A673 (cell line): ENCODE results near the gene ZNF768. TPM values are rescaled to one million over a fixed set of nuclear protein-coding genes. Genes with fewer than 3 reads are reported as not detected.
A peak's percentile ranks its signal among the peaks of the same experiment; 100 is the strongest.

Experiments
- BruUV-seq: library from RNA; stranded (reverse); fragments of 400-500 nt; replicated peaks from 2 replicates; lab custom pipeline; 2021; lab: Mats Ljungman, UMichigan
- CTCF ChIA-PET: fragments of 300-600 bp; sonication (Branson Sonifier 250); formaldehyde crosslinking; loops from one replicate; lab custom pipeline; 2022; ENCODE audit warnings: antibody characterized with exemption; lab: Charles Lee
- POLR2A ChIA-PET: fragments of 300-600 bp; sonication (Branson Sonifier 250); formaldehyde crosslinking; loops from one replicate; lab custom pipeline; 2022; ENCODE audit warnings: antibody characterized with exemption; ENCODE audit not compliant: low non-redundant PET; lab: Charles Lee
- DNase-seq: peaks from one replicate; pipeline ENCODE4 v3.0.0-alpha.2; 2015; ENCODE audit warnings: low spot score
- H3K27ac ChIP-seq: fragments of 200-600 bp; sonication (generic); 2 replicates; pipeline ENCODE4 v1.5.1; 2016; ENCODE audit warnings: mixed run types, low read depth, mild to moderate bottlenecking, mixed read lengths, antibody characterized with exemption, low read length; ENCODE audit not compliant: poor library complexity, severe bottlenecking
- H3K27me3 ChIP-seq: fragments of 200-600 bp; sonication (generic); replicated peaks from 2 replicates; pipeline ENCODE4 v1.6.1; 2017; ENCODE audit warnings: mixed run types, low read depth, mild to moderate bottlenecking, mixed read lengths, antibody characterized with exemption, low read length; ENCODE audit not compliant: insufficient read depth, poor library complexity
- H3K36me3 ChIP-seq: fragments of 200-600 bp; sonication (generic); 2 replicates; pipeline ENCODE4 v1.6.1; 2016; ENCODE audit warnings: mixed run types, mild to moderate bottlenecking, mixed read lengths, antibody characterized with exemption, low read length; ENCODE audit not compliant: insufficient read depth, poor library complexity, severe bottlenecking
- H3K4me1 ChIP-seq: fragments of 200-600 bp; sonication (generic); 2 replicates; pipeline ENCODE4 v1.6.1; 2017; ENCODE audit warnings: mixed run types, mild to moderate bottlenecking, mixed read lengths, antibody characterized with exemption, low read length; ENCODE audit not compliant: insufficient read depth, poor library complexity, severe bottlenecking
- H3K4me3 ChIP-seq: fragments of 200-600 bp; sonication (generic); 2 replicates; pipeline ENCODE4 v1.5.1; 2016; ENCODE audit warnings: low read depth, mixed run types, mild to moderate bottlenecking, mixed read lengths, low read length; ENCODE audit not compliant: poor library complexity, severe bottlenecking
- H3K9me3 ChIP-seq: fragments of 200-600 bp; sonication (generic); 2 replicates; pipeline ENCODE4 v1.6.1; 2016; ENCODE audit warnings: mixed run types, low read depth, mild to moderate bottlenecking, mixed read lengths, antibody characterized with exemption, low read length; ENCODE audit not compliant: poor library complexity, severe bottlenecking
- CTCF ChIP-seq: fragments of 300-800, 200-600 bp; sonication (generic); conservative IDR thresholded peaks from 2 replicates; pipeline ENCODE4 v1.5.1; 2017; ENCODE audit warnings: low read depth, mild to moderate bottlenecking, antibody characterized with exemption, low read length, moderate library complexity, mixed read lengths
- EZH2 ChIP-seq: fragments of 200-600 bp; sonication (generic); IDR thresholded peaks from 2 replicates; pipeline ENCODE4 v1.6.1; 2017; ENCODE audit warnings: borderline replicate concordance, low read depth, mild to moderate bottlenecking, mixed read lengths, antibody characterized with exemption, low read length; ENCODE audit not compliant: poor library complexity, severe bottlenecking
- intact Hi-C: fragments of 100-400 bp; cut with micrococcal nuclease; formaldehyde crosslinking; loops from one replicate; pipeline ENCODE4 v1.10.0; 2022; ENCODE audit not compliant: unreplicated experiment
- total RNA-seq: library from RNA; stranded (reverse); gene quantifications from 2 replicates; pipeline ENCODE4 v1.2.3, GENCODE V29; 2021

ZNF768 gene
- total RNA-seq, 1 experiment from 2014 or later: 32.7 TPM

DNA sequence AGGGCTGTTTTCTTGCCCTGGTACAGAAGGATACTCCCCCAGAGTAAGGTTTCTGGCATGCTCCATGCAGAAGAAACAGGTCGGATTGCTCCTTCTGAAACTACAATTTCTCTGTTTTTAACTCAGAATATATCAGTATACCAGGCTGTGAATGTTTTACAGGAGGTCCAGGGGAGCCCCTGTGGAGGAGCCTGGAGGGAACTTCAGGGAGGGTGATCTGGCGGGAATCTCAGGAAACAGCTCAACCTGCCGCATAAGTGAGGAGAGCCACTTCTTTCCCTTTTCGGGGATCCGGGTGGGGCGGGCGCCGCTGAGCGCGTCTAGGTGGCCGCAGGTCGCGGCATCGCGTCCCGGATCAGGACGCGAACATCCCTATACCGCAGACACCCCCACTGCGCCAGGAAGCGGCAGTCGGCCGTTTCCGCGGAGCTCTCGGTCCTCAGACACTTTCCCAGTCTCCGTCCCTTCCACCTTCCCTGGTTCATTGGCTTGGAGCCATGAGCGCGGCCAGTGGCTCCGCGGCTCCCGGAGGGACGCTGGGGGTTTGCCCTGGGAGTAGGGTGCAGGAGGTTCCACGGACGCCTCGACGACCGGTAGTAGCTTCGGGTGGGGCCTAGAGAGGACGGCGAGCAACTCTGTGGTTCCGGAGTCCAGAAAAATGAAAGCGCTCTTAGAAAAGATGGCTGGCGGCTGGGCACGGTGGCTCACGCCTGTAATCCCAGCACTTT, 34.9 kb upstream of the ZNF768 start:
- peaks cover 2% of the 10 kb centered on the region for H3K36me3 ChIP-seq
- CTCF ChIA-PET: interaction anchor here (1.0 kb wide), 1 partner anchor 132 kb away, joined by 5 read pairs; the partner anchor contains the start of gene DCTPP1
- H3K4me3 ChIP-seq: no peak overlapping the region
- no peak overlapping the region for H3K27ac ChIP-seq
- intact Hi-C loops: no loop called here
- H3K4me1 ChIP-seq: no peaks in the 10 kb centered on the region
- POLR2A ChIA-PET: interaction anchor here (0.6 kb wide), 2 partner anchors 33 to 362 kb away, joined by 9 to 15 read pairs; partner anchors contain the start of gene FBXL19
- H3K9me3 ChIP-seq: no peaks in the 10 kb centered on the region
- H3K27me3 ChIP-seq: no peaks in the 10 kb centered on the region
- no TSS peak for BruUV-seq
- TF ChIP-seq EZH2 (no peak), CTCF (no peak)
- no peak for DNase-seq

DNA sequence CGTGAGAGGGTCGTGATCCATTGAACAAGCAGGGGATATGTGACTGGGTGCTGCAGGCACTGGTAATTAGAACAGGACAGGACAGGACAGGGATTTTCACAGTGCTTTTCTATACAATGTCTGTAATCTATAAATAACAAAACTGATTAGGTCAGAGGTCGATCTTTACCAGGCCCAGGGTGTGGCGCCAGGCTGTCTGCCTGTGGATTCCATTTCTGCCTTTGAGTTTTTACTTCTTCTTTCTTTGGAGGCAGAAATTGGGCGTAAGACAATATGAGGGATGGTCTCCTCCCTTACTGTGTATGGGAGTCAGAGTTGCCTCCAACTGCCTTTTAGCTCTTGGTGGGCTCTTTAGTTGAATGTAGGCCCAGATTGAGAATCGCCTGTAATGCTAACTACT, 33.3 kb upstream of the ZNF768 start:
- Histone ChIP-seq H3K9me3 (no peaks in the 10 kb centered on the region), H3K4me3 (no peak overlapping the region), H3K4me1 (no peaks in the 10 kb centered on the region), H3K27ac (peak overlapping the region; percentile 18), H3K36me3 (peaks cover 18% of the 10 kb centered on the region), H3K27me3 (no peaks in the 10 kb centered on the region)
- intact Hi-C loops: no loop called here
- ChIA-PET POLR2A (no interaction called here), CTCF (no interaction called here)
- BruUV-seq: no TSS peak
- TF ChIP-seq EZH2: no peak
- TF ChIP-seq CTCF: no peak
- DNase-seq: no peak

- POLR2A ChIA-PET: interaction anchor here (0.6 to 0.9 kb wide), 3 partner anchors 13 to 115 kb away, joined by 3 to 17 read pairs (median 5); partner anchors contain the start of gene ZNF688
- peaks cover 26% of the 10 kb centered on the region for H3K36me3 ChIP-seq
- intact Hi-C loops: loop anchor here (1.0 kb wide), 1 partner anchor 24 kb away; no protein-coding TSS in a partner anchor
- no peaks in the 10 kb centered on the region for H3K4me1 ChIP-seq
- TF ChIP-seq CTCF (no peak), EZH2 (no peak)
- H3K9me3 ChIP-seq: no peaks in the 10 kb centered on the region
- peak overlapping the region; percentile 95 for H3K4me3 ChIP-seq
- CTCF ChIA-PET: interaction anchor here (0.6 kb wide), 2 partner anchors 26 to 67 kb away, joined by 6 read pairs; no protein-coding TSS in a partner anchor
- H3K27me3 ChIP-seq: no peaks in the 10 kb centered on the region
- H3K27ac ChIP-seq: peak overlapping the region; percentile 95
- TSS peak; percentile 94 for BruUV-seq
- DNase-seq: no peak
Observed at GRCh38 chr16:30558789-30559377, 32.5 kb upstream of the ZNF768 start.
